ENCODE measurements around the gene CASK.

DNA sequence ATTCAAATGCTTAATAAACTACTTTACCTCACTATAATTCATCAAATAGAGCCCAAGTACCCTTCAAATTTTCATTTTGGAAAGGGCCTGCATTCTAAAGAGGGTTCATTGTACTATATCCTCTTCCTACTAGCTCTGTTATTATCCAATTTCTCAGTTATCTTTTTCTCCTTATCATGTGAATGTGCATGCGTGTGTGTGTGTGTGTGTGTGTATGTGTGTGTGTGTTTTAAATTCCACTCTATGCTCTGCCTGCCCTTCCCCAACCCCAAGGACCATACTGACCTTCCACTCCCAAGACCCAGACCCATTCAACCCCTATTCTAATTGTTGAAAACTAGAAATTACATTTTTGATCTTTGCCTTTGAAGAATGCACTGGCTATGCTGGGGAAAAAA, 33.3 kb downstream of the CASK start:
- TF ChIP-seq, protein P1, sequence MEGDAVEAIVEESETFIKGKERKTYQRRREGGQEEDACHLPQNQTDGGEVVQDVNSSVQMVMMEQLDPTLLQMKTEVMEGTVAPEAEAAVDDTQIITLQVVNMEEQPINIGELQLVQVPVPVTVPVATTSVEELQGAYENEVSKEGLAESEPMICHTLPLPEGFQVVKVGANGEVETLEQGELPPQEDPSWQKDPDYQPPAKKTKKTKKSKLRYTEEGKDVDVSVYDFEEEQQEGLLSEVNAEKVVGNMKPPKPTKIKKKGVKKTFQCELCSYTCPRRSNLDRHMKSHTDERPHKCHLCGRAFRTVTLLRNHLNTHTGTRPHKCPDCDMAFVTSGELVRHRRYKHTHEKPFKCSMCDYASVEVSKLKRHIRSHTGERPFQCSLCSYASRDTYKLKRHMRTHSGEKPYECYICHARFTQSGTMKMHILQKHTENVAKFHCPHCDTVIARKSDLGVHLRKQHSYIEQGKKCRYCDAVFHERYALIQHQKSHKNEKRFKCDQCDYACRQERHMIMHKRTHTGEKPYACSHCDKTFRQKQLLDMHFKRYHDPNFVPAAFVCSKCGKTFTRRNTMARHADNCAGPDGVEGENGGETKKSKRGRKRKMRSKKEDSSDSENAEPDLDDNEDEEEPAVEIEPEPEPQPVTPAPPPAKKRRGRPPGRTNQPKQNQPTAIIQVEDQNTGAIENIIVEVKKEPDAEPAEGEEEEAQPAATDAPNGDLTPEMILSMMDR (conservative IDR thresholded peaks at IDR 0.05; ENCODE audit: low read depth, low read length), result no peak
- TF ChIP-seq EZH2 (IDR thresholded peaks at IDR 0.05; ENCODE audit: borderline replicate concordance, low read depth, low read length, poor library complexity, severe bottlenecking), result no peak

Measured in A673 (cell line).